Thyroid gland (tissue), 4 donors: ENCODE data around the gene BRD4.

Experiments
- CTCF ChIP-seq, 6 experiments: fragments of 200-600 bp in 3 of 6; fragments of 450-650 bp in 3 of 6; sonication (generic) in 3 of 6; IDR thresholded peaks; one replicate each; pipeline ENCODE4 v1.5.1; 2016 to 2019; ENCODE audit warnings: antibody characterized with exemption in 6 of 6, mild to moderate bottlenecking in 2 of 6, inconsistent platforms in 1 of 6, moderate library complexity in 1 of 6
- POLR2A ChIP-seq, 2 donors: fragments of 450-650 bp; IDR thresholded peaks; one replicate each; pipeline ENCODE4 v1.6.1; 2017; ENCODE audit warnings: antibody characterized with exemption in 2 of 2, mild to moderate bottlenecking in 2 of 2, moderate library complexity in 1 of 2

- TF ChIP-seq CTCF (IDR thresholded peaks at IDR 0.05) (no peak), POLR2A (IDR thresholded peaks at IDR 0.05) (no peak)
These were observed 82.8 kb downstream of the BRD4 start for GRCh38 chr19:15249528-15249874.
